Measurements from ENCODE around the gene IL23A.

IL23A gene

GRCh38 chr12:56362130-56363059 is 23.7 kb downstream of the IL23A start, which contains the start of gene APOF:
APOF (minus strand) TSS chr12:56362857; CDS start chr12:56362745, 112 bp downstream.
- DNase-seq, result peak; percentile 38

GRCh38 chr12:56366948-56367347 is 28.3 kb downstream of the IL23A start:
- peak; percentile 45 for DNase-seq

GRCh38 chr12:56373515-56373914 is 34.8 kb downstream of the IL23A start:
- no peak for DNase-seq

GRCh38 chr12:56374726-56375597 is 36.3 kb downstream of the IL23A start:
- no peak for DNase-seq

- DNase-seq, result peak; percentile 29
Observed at GRCh38 chr12:56375598-56376434, 37.1 kb downstream of the IL23A start.

- peak; percentile 59 for DNase-seq
Observed at GRCh38 chr12:56377310-56377988, 38.8 kb downstream of the IL23A start.

GRCh38 chr12:56377989-56378316 is 39.3 kb downstream of the IL23A start:
- DNase-seq, result no peak

GRCh38 chr12:56382611-56383010 is 43.9 kb downstream of the IL23A start:
- peak; percentile 44 for DNase-seq

- DNase-seq, result peak; percentile 33
Observed at GRCh38 chr12:56385873-56386272, 47.2 kb downstream of the IL23A start.

- DNase-seq, result peak; percentile 44
Observed at GRCh38 chr12:56387152-56387736, 48.6 kb downstream of the IL23A start.

GRCh38 chr12:56389412-56389811 is 50.7 kb downstream of the IL23A start:
- DNase-seq, result peak; percentile 11

Measured in islet precursor cell (in vitro differentiated cells).